ENCODE results near the gene PRKCZ.

The PRKCZ gene

GRCh38 chr1:2129256-2129943, 79.2 kb downstream of the PRKCZ start:
- no peak for DNase-seq (ENCODE audit: low read depth)
- Histone ChIP-seq H3K9ac (ENCODE audit: low read length) (no peak overlapping the region), H3K4me1 (ENCODE audit: control insufficient read depth, insufficient read depth, low read length) (peaks cover 17% of the 10 kb centered on the region), H3K9me3 (ENCODE audit: control insufficient read depth, low read length) (no peaks in the 10 kb centered on the region), H3K27me3 (replicated peaks; ENCODE audit: control insufficient read depth, insufficient read depth, low read length) (peaks cover 18% of the 10 kb centered on the region), H3K36me3 (ENCODE audit: control insufficient read depth, insufficient read depth, low read length, severe bottlenecking) (no peaks in the 10 kb centered on the region), H3K4me3 (ENCODE audit: low read length) (no peak overlapping the region)

GRCh38 chr1:2130156-2130555, 79.9 kb downstream of the PRKCZ start:
- DNase-seq (ENCODE audit: low read depth): no peak
- no peaks in the 10 kb centered on the region for H3K9me3 ChIP-seq (ENCODE audit: control insufficient read depth, low read length)
- H3K9ac ChIP-seq (ENCODE audit: low read length): no peak overlapping the region
- peaks cover 18% of the 10 kb centered on the region for H3K27me3 ChIP-seq (replicated peaks; ENCODE audit: control insufficient read depth, insufficient read depth, low read length)
- peaks cover 22% of the 10 kb centered on the region for H3K4me1 ChIP-seq (ENCODE audit: control insufficient read depth, insufficient read depth, low read length)
- H3K4me3 ChIP-seq (ENCODE audit: low read length): no peak overlapping the region
- no peaks in the 10 kb centered on the region for H3K36me3 ChIP-seq (ENCODE audit: control insufficient read depth, insufficient read depth, low read length, severe bottlenecking)

- no peak for DNase-seq (ENCODE audit: low read depth)
- no peak overlapping the region for H3K9ac ChIP-seq (ENCODE audit: low read length)
- no peak overlapping the region for H3K4me3 ChIP-seq (ENCODE audit: low read length)
- peaks cover 14% of the 10 kb centered on the region for H3K27me3 ChIP-seq (replicated peaks; ENCODE audit: control insufficient read depth, insufficient read depth, low read length)
- H3K9me3 ChIP-seq (ENCODE audit: control insufficient read depth, low read length): no peaks in the 10 kb centered on the region
- H3K4me1 ChIP-seq (ENCODE audit: control insufficient read depth, insufficient read depth, low read length): peaks cover 29% of the 10 kb centered on the region
- no peaks in the 10 kb centered on the region for H3K36me3 ChIP-seq (ENCODE audit: control insufficient read depth, insufficient read depth, low read length, severe bottlenecking)
Observed at GRCh38 chr1:2130871-2131289, 80.7 kb downstream of the PRKCZ start.

- H3K4me3 ChIP-seq (ENCODE audit: low read length): peak overlapping the region; percentile 75
- H3K9me3 ChIP-seq (ENCODE audit: control insufficient read depth, low read length): no peaks in the 10 kb centered on the region
- DNase-seq (ENCODE audit: low read depth): peak; percentile 89
- H3K36me3 ChIP-seq (ENCODE audit: control insufficient read depth, insufficient read depth, low read length, severe bottlenecking): no peaks in the 10 kb centered on the region
- H3K9ac ChIP-seq (ENCODE audit: low read length): peak overlapping the region; percentile 81
- H3K27me3 ChIP-seq (replicated peaks; ENCODE audit: control insufficient read depth, insufficient read depth, low read length): peaks cover 12% of the 10 kb centered on the region
- H3K4me1 ChIP-seq (ENCODE audit: control insufficient read depth, insufficient read depth, low read length): peaks cover 30% of the 10 kb centered on the region
Observed at GRCh38 chr1:2132222-2133038, 82.2 kb downstream of the PRKCZ start.

GRCh38 chr1:2133039-2133878, 83.0 kb downstream of the PRKCZ start:
- Histone ChIP-seq H3K9ac (ENCODE audit: low read length) (peak overlapping the region; percentile 83), H3K4me1 (ENCODE audit: control insufficient read depth, insufficient read depth, low read length) (peaks cover 30% of the 10 kb centered on the region), H3K27me3 (replicated peaks; ENCODE audit: control insufficient read depth, insufficient read depth, low read length) (peaks cover 4% of the 10 kb centered on the region), H3K36me3 (ENCODE audit: control insufficient read depth, insufficient read depth, low read length, severe bottlenecking) (no peaks in the 10 kb centered on the region), H3K4me3 (ENCODE audit: low read length) (peak overlapping the region; percentile 76), H3K9me3 (ENCODE audit: control insufficient read depth, low read length) (no peaks in the 10 kb centered on the region)
- peak; percentile 100 for DNase-seq (ENCODE audit: low read depth)

GRCh38 chr1:2133879-2134215, 83.6 kb downstream of the PRKCZ start:
- H3K4me3 ChIP-seq (ENCODE audit: low read length): peak overlapping the region; percentile 76
- DNase-seq (ENCODE audit: low read depth): no peak
- H3K9me3 ChIP-seq (ENCODE audit: control insufficient read depth, low read length): no peaks in the 10 kb centered on the region
- no peaks in the 10 kb centered on the region for H3K36me3 ChIP-seq (ENCODE audit: control insufficient read depth, insufficient read depth, low read length, severe bottlenecking)
- peaks cover 30% of the 10 kb centered on the region for H3K4me1 ChIP-seq (ENCODE audit: control insufficient read depth, insufficient read depth, low read length)
- no peaks in the 10 kb centered on the region for H3K27me3 ChIP-seq (replicated peaks; ENCODE audit: control insufficient read depth, insufficient read depth, low read length)
- peak overlapping the region; percentile 83 for H3K9ac ChIP-seq (ENCODE audit: low read length)

GRCh38 chr1:2134266-2134620, 84.0 kb downstream of the PRKCZ start:
- Histone ChIP-seq H3K9me3 (ENCODE audit: control insufficient read depth, low read length) (no peaks in the 10 kb centered on the region), H3K27me3 (replicated peaks; ENCODE audit: control insufficient read depth, insufficient read depth, low read length) (no peaks in the 10 kb centered on the region), H3K4me3 (ENCODE audit: low read length) (no peak overlapping the region), H3K36me3 (ENCODE audit: control insufficient read depth, insufficient read depth, low read length, severe bottlenecking) (no peaks in the 10 kb centered on the region), H3K9ac (ENCODE audit: low read length) (peak overlapping the region; percentile 83), H3K4me1 (ENCODE audit: control insufficient read depth, insufficient read depth, low read length) (peaks cover 30% of the 10 kb centered on the region)
- DNase-seq (ENCODE audit: low read depth): peak; percentile 5

- H3K36me3 ChIP-seq (ENCODE audit: control insufficient read depth, insufficient read depth, low read length, severe bottlenecking): no peaks in the 10 kb centered on the region
- peak overlapping the region; percentile 77 for H3K9ac ChIP-seq (ENCODE audit: low read length)
- H3K4me1 ChIP-seq (ENCODE audit: control insufficient read depth, insufficient read depth, low read length): peaks cover 30% of the 10 kb centered on the region
- H3K9me3 ChIP-seq (ENCODE audit: control insufficient read depth, low read length): no peaks in the 10 kb centered on the region
- no peak overlapping the region for H3K4me3 ChIP-seq (ENCODE audit: low read length)
- H3K27me3 ChIP-seq (replicated peaks; ENCODE audit: control insufficient read depth, insufficient read depth, low read length): no peaks in the 10 kb centered on the region
- no peak for DNase-seq (ENCODE audit: low read depth)
Observed at GRCh38 chr1:2134621-2135307, 84.6 kb downstream of the PRKCZ start.

- Histone ChIP-seq H3K36me3 (ENCODE audit: control insufficient read depth, insufficient read depth, low read length, severe bottlenecking) (no peaks in the 10 kb centered on the region), H3K4me3 (ENCODE audit: low read length) (no peak overlapping the region), H3K4me1 (ENCODE audit: control insufficient read depth, insufficient read depth, low read length) (peaks cover 33% of the 10 kb centered on the region), H3K27me3 (replicated peaks; ENCODE audit: control insufficient read depth, insufficient read depth, low read length) (no peaks in the 10 kb centered on the region), H3K9me3 (ENCODE audit: control insufficient read depth, low read length) (no peaks in the 10 kb centered on the region), H3K9ac (ENCODE audit: low read length) (peak overlapping the region; percentile 77)
- DNase-seq (ENCODE audit: low read depth): peak; percentile 95
Observed at GRCh38 chr1:2135441-2135841, 85.2 kb downstream of the PRKCZ start.

GRCh38 chr1:2135941-2136340, 85.7 kb downstream of the PRKCZ start:
- Histone ChIP-seq H3K27me3 (replicated peaks; ENCODE audit: control insufficient read depth, insufficient read depth, low read length) (no peaks in the 10 kb centered on the region), H3K4me3 (ENCODE audit: low read length) (no peak overlapping the region), H3K9ac (ENCODE audit: low read length) (peak overlapping the region; percentile 77), H3K4me1 (ENCODE audit: control insufficient read depth, insufficient read depth, low read length) (peaks cover 33% of the 10 kb centered on the region), H3K9me3 (ENCODE audit: control insufficient read depth, low read length) (no peaks in the 10 kb centered on the region), H3K36me3 (ENCODE audit: control insufficient read depth, insufficient read depth, low read length, severe bottlenecking) (no peaks in the 10 kb centered on the region)
- no peak for DNase-seq (ENCODE audit: low read depth)

All from adipocyte (in vitro differentiated cells).